Esophagus squamous epithelium (tissue), 4 donors: ENCODE measurements around the gene KNDC1.

Experiments
- POLR2A ChIP-seq, 4 donors: fragments of 450-650 bp; IDR thresholded peaks; one replicate each; pipeline ENCODE4 v1.6.1; 2017; ENCODE audit warnings: antibody characterized with exemption in 4 of 4, mild to moderate bottlenecking in 4 of 4, moderate library complexity in 3 of 4
- TF ChIP-seq, protein P1 (sequence below), 6 experiments: fragments of 450-650 bp in 4 of 6; fragments of 200-600 bp in 2 of 6; sonication (generic) in 2 of 6; IDR thresholded peaks; one replicate each; pipeline ENCODE4 v1.5.1; 2016 to 2019; ENCODE audit warnings: antibody characterized with exemption in 6 of 6, mild to moderate bottlenecking in 4 of 6, moderate library complexity in 4 of 6

DNA sequence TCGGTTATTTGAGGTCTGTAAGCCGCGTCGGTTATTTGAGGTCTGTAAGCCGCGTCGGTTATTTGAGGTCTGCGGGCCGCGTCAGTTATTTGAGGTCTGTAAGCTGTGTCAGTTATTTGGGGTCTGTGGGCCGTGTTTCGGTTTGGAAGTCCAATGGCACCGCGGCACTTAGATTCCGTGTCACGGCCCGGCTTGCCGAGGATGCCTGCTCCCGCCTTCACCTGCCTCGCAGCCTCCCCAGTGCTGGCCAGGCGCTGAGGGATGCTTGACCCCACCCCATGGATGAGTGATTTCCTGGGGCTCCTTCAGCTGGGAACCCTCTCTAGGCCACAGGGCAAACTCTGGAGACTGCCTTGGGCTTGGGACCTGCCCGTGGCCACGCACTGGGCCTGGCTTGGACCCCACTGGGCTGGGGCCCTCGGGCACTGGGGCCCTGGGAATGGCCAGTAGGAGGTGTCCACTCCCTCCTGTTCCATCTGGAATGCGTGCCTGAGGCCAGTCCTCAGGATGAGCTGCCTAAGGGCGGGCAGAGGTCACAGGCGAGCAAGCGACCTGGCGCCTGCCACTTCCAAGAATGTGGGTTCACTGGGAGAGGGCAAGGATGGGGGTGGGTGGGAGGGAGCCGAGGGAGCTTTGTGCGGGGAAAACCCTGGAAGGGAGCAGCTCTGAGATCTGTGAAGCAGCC, 46.7 kb upstream of the KNDC1 start:
- TF ChIP-seq, protein P1, sequence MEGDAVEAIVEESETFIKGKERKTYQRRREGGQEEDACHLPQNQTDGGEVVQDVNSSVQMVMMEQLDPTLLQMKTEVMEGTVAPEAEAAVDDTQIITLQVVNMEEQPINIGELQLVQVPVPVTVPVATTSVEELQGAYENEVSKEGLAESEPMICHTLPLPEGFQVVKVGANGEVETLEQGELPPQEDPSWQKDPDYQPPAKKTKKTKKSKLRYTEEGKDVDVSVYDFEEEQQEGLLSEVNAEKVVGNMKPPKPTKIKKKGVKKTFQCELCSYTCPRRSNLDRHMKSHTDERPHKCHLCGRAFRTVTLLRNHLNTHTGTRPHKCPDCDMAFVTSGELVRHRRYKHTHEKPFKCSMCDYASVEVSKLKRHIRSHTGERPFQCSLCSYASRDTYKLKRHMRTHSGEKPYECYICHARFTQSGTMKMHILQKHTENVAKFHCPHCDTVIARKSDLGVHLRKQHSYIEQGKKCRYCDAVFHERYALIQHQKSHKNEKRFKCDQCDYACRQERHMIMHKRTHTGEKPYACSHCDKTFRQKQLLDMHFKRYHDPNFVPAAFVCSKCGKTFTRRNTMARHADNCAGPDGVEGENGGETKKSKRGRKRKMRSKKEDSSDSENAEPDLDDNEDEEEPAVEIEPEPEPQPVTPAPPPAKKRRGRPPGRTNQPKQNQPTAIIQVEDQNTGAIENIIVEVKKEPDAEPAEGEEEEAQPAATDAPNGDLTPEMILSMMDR (IDR thresholded peaks at IDR 0.05): no peak
- no peak for TF ChIP-seq POLR2A (IDR thresholded peaks at IDR 0.05)
